Cardiac septum (tissue), 1 donor: ENCODE results near the gene CCND2. TPM values are rescaled to one million over a fixed set of nuclear protein-coding genes. Genes with fewer than 3 reads are reported as not detected.

Experiments
- DNase-seq: peaks from one replicate; pipeline ENCODE4 v3.0.0-alpha.2; 2020; ENCODE audit warnings: low spot score
- intact Hi-C: fragments of 100-400 bp; cut with DNase I; formaldehyde crosslinking; loops from one replicate; pipeline ENCODE4 v1.14.0; 2022
- total RNA-seq: library from RNA; stranded (reverse); fragmentation: NEBNext Ultra II Directional; extraction: Animal tissue kit (Norgen Biotek cat#: 25700); gene quantifications from one replicate; pipeline ENCODE4 v1.2.1, GENCODE V29; 2021
- donor health status: DM: no; HTN: no; CAD: no.

CCND2 gene
- total RNA-seq, 1 donor from 2014 or later, result 478 TPM

DNA sequence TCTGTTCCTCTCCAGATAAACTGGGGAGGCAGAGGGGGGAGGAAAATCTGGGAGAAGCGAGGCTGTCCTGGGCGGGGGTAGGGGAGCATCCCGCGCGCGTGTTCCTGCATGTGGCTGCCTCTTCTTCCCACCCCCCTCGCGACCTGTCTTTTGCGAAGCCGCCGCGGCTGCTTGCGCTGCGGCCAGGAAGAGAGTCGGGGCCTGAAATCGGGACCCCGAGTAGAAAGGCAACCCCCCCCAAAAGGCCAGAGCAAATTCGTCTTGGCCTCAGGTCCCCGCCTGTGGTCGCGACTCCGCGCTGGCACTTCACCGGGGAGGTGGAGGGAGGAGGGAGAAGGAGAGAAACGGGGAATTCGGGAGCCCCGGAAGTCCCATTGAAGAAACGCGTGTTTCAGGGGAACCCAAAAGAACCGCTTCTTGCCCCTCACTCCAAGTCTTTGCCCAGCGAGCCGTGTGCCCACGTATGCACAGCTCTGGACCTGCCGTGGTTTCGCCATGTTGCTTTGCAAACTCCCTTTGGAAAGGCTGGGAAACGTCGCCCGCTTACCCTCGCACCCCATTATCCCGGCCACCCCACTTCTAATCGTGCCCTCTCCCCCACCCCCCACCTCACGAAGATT is 944 bp downstream of the CCND2 start:
- DNase-seq, result no peak
- intact Hi-C loops, result loop anchor here (5.0 kb wide), 1 partner anchor 48 kb away; the partner anchor contains the start of gene TIGAR

DNA sequence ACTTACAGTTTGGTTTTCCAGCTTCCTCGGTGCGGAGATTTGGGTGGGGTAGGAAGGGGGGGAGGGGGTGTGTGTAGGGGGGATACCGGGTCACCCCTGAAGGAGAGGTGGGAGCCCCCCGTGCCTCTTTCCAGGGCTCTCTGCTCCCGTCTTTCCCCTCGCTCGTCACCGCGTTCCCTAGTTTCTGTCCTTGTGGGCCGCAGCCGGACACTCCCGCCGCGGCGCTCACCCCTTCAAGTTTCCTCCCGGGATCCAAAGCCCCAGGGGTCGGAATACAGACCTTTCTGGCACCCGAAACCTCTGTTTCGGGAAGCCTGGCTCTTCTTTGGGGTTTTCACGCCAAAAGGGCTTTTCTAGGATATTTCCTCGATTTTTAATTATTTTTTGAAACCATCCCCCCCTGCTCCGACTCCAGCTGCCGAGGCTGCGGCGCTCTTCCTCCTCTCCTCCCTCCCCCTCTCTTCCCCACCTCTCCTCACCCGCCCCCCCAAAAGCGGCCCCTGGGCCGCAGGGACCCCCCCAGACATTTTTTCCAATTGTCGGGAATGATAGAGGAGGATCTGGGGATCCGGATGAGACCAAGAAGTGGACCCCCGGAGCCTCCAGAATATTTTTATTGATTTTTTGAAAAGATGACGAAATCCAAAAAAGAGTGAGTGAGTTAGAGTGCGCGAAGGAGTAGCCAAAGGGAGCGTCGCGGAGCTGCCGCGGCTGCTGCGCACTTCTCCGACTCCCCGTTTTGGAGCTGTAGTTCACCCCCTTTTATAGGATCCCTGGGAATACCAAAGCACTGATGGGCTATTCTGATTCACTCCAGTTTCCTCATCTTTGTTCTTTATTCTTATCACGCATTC is 1.7 kb downstream of the CCND2 start:
- DNase-seq, result no peak
- intact Hi-C loops, result loop anchor here (5.0 kb wide), 1 partner anchor 47 kb away; the partner anchor contains the start of gene TIGAR

DNA sequence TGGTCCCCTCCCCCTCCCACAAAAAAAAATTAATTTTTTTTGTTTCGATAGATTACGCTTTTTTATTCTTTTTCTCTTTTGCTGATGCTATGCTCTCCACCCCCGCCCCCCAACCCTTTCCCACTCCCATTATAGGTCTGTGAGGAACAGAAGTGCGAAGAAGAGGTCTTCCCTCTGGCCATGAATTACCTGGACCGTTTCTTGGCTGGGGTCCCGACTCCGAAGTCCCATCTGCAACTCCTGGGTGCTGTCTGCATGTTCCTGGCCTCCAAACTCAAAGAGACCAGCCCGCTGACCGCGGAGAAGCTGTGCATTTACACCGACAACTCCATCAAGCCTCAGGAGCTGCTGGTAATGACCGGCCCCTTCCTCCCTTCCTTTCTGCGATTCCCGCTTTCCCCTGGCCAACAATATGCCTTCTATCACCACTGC is 2.3 kb downstream of the CCND2 start:
- intact Hi-C loops, result loop anchor here (2.0 to 5.0 kb wide), 5 partner anchors 46 to 391 kb away; partner anchors contain the start of gene TIGAR
- DNase-seq, result no peak

DNA sequence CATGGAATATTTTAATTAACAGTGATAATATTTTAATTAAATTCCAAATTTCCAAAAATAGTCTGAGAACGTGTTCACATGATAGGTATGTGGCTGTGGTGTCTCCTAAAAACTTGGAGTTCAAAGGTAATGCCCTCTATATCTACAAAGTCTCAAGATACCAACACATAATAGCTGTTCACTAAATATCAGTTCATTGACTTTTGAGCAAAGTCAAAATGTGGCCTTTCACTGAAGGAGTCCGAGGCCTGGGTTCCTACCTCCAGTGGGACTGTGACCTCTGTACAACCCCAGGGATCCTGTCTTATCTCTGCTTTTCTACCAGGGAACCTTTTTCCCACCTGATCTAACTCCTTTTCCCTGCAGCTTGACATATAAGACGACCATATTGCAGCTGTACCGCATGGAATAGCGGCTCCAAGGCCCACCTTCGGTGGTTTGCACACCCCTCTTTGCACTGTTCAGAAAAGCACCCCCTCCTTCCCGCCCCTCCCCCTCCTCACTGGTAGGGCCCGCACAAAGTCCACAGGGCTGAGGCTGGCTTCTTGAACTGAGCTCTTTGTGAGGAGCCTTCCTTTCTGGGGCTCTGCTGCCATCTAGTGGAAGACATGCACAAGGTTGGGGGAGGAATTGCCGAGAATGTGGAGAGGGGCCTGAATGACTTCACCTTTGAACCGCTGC is 3.1 kb downstream of the CCND2 start:
- intact Hi-C loops, result loop anchor here (2.0 to 5.0 kb wide), 5 partner anchors 46 to 392 kb away; partner anchors contain the start of gene TIGAR

DNA sequence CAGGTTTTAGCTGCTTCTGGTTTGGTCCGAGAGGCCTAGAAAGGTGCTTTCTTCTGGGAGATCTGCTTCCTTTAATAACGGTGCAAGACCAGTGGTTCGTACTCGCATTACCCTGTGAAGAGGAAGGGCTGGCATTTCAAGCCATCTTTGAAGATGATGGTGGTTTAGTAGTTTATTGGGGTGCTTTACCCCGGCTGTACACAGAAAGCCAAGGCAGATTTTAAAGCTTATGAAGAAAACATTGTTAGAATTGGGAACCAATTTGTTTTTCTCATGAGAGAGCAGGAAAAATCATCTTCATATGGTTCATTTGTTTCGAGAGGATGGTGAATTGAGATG is 3.6 kb downstream of the CCND2 start:
- intact Hi-C loops, result loop anchor here (2.0 to 5.0 kb wide), 5 partner anchors 45 to 392 kb away; partner anchors contain the start of gene TIGAR
- DNase-seq, result no peak

More for the DNA sequence above, 3.1 kb downstream of the CCND2 start:
- DNase-seq, result peak; percentile 91

DNA sequence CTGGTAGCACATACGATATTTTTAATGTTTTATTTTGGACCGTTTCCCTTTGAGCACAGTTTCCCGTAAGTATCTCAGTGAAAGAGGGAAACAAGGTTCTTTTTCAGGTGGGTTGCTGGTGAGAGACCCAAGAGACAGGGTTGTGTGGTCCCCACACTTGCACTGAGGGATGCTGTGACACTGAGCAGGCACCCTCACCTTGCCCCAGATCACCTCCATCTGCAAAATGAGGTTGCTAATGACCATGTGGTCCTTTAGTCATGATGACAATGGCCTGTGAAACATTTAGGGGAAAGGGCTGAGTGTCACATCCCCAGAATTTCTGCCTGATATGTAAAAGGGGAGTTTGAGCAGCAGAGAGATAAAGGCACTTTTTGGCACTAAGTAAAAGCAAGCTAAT is 4.3 kb downstream of the CCND2 start:
- no peak for DNase-seq
- intact Hi-C loops, result loop anchor here (2.0 to 5.0 kb wide), 5 partner anchors 44 to 393 kb away; partner anchors contain the start of gene TIGAR

DNA sequence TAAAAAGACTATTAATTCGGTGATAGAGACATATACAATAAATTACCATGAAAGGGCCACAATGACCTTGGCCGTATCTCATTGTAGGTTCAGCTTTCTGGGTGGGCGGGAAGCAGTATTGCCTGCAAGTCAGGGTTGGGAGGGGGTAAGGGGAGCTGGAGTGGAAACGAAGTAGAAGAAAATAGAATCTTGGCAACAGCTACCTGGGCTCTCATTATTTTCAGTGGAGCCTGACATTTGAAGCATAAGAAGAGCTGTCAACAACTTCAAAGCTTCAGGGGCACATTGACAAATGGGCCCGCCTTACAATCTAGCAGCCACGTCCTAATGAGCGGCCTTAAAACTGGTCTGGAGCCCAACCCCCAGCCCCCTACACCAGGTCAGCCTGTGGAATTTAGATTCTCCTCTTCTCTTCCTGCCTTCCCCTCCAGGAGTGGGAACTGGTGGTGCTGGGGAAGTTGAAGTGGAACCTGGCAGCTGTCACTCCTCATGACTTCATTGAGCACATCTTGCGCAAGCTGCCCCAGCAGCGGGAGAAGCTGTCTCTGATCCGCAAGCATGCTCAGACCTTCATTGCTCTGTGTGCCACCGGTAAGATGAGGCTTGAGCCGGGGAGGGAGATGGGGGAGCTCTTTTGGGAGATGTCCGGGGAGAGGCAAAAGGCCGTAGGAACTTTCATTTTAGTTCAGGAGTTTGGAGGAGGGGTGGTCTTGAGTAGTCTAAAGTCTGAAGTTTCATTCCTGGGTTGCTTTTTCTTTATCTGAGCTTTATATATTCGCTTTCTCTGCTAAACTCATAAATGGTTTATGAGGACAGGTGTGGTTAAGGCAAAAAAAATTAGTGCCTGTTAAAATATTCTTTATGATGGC is 5.0 kb downstream of the CCND2 start:
- no peak for DNase-seq
- intact Hi-C loops, result loop anchor here (5.0 kb wide), 1 partner anchor 44 kb away; the partner anchor contains the start of gene TIGAR

DNA sequence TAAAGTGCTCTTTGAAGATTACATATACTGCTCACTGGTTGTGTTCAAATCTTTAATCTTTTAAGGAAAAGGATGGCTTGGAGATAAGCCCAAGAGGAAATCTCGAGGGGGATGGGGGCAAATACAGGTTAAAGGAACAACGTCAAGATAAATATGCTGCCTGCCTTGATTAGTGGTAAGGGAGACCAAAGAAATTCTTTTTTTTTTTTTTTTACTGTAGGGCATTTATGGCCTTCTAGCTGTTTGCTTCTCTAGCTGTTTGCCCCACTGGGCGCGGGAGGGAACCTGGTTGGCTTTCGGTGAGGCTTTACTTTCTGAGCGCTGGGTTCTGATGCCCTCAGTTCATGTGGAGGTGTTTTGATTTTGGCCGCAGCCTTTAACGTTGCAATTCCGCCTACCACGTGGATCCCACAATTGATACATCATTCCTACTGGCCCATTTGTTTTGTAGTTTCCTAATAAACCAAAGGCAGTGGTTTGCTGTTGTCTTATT is 5.7 kb downstream of the CCND2 start:
- intact Hi-C loops, result loop anchor here (5.0 kb wide), 1 partner anchor 43 kb away; the partner anchor contains the start of gene TIGAR
- DNase-seq, result no peak

DNA sequence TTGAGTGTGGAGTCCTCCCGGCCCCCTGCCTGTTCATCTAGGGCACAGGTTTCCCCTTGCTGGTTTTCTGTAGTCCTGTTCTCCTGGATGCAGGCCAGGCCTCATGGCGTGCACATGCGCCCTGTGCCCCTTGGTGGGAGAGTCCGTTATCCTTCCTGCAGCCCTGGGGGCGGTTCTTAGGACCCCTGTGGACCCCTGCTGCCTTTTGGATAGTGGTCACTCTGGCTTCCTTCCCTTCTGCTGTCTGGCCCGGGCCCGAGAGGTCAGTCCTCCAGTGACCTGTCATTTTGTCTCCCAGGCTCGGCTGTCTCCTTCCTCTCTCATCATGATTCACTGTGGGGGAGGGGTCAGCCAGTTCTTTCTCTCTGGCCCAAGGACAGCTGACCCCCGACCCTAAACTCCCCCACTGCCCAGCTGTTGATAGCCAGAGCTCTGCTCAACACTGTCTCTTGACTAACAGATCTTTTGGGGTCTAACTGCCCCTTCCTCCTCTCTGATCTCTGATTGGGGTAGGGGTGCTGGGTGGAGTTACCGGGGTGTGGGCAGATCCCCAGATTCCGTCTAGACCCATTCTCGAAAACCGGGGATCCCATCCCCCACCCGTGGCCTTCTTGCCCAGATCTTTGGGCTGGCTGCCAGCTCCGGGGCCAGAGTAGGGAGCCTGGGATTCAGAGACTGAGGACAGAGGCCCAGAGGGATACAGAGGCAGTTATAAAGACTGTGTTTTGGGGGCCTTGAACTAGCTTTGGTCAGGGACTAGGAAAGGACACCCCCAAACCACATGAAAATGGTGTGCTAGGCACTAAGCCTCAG is 7.0 kb downstream of the CCND2 start:
- intact Hi-C loops, result no loop called here
- no peak for DNase-seq

DNA sequence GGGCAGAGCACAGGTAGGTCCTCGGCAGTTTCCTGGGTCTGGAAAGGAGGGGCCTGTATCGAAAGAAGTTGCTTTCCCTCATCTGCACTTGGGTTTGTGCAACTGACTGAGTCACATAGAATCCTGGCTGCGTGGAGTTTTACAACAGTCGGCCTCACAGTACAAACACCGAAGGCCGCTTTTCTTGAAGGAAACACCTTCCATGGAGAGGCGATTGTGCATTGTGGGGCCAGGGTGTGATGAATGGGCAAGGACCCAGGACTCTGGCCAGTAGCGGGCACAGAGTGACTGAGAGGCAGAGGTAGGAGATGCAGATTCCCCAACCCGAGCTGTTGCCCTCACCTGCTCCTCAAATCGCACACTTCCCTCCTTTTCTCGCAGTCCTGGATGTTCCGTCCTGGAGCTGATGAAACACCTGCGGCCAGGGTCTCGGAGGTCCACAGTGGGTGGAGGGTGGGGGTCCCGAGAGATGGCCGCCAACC is 7.7 kb downstream of the CCND2 start:
- no peak for DNase-seq
- intact Hi-C loops, result no loop called here

DNA sequence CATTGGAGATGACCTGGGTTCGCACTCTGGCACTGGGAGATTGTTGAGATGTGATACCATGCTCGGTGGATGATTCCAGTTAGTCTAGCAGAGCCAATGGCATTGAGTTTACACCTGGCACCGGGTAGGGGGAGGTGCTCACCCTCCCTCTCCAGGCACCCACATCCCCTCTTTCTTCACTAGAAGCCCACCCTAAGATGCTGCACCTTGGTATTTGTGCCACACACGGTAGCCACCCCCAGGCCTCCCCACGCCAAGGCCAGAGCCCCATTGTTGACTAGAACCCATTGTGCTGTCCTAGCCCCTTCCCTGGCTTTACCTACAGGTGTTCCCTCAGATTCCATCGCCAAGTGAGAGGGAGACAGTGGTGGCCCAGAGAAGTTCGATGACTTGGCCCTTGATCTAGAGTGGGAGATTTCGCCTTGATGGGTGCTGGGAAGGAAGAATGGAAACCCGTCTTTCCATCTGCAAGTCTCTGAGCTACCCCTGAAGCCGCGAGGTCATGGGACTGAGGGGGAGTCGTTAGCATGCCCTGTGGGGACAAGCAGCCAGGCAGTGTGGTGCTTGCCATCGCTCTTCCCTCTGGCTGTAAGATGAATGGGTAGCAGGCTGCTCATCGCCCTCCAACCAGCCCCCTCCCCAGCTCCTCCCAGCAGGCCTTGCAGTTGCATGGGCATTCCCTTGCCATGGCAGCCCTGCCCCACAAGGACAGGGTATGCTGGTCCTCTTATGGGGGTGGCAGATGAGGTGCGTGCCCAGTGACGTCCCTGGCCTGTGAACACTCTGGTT is 8.7 kb downstream of the CCND2 start:
- intact Hi-C loops, result no loop called here
- DNase-seq, result no peak

DNA sequence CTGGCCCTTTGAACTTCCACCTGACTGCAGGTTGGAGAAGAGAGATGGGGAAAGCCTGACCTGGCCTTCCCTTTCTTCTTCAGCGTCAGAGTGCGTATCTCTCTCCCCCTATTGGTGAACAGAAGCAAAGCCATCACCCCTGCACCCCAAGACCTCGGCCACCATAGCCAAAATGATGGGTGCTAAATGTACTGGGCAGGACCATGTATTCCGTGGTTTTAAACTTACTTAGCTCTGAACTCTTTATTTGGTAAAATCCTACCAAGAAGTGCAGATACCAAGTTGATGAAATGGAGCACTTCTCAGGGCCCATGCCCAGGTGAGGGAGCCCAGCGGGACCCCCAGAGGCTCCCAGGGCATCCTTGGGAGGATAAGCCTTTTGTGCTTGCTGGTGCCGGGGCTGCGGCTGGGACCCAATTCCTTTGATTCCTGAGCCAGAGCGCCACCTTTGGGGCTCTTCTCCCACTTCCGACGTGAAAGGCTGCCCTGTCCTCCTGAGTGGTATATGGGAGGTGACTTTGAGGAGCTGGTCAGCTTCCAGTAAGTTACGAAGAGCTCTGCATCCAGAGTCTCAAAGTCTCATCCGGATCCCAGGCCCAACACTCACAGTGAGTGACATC is 9.4 kb downstream of the CCND2 start:
- intact Hi-C loops, result no loop called here
- DNase-seq, result no peak

DNA sequence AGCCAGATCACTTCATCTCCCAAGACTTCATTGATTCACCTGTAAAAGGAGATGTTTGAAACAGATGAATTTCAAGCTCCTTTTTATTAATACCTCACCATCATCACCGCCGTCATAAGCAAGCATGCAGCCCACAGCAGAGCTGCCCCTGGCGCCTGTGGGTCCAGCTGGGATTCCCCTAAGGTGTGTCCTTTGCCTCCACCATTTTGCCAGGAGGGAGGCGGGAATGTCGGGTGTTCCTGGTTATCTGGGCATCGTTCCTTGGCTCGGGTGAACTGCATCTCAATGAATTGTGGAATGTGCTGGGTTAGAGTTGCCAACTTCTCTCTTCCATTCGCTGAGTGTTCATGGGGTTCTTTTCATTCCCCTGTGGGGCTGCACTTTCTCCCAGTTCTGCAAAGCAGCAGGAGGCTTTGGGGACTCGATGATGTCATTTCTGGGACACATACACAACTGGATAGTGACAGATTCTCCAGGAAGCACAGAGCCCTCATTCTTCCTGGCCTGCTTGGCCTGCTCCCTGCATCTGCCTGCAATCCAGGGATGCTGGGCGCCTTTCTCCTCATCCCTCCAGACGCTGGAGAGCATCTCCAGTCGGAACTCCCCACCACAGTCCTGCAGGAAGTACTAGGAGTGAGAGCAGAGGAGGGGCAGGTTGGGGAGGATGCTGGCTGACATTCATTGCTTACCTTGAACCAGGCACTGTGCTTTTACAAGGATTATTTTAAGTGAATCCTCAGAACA is 10.1 kb downstream of the CCND2 start:
- DNase-seq, result no peak
- intact Hi-C loops, result no loop called here

DNA sequence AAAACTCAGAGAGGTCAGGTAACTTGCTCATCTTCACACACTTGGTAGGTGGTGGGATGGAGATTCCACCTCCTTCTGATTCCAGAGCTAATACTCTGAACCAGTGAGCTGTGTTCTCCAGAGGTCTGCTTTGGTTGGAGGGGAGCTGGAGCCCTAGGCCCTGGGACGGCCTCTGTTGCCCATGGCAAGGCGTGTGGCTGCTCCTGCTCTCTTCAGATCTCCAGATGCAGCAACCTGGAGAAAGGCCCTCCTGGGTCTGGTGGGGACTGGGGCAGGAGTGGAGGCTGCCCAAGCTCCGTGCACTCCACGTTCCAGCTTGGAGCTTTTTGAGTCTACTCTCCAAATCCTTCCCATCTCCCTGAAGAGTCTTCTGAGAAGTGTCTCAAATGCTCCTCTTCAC is 10.7 kb downstream of the CCND2 start:
- intact Hi-C loops, result no loop called here
- no peak for DNase-seq

DNA sequence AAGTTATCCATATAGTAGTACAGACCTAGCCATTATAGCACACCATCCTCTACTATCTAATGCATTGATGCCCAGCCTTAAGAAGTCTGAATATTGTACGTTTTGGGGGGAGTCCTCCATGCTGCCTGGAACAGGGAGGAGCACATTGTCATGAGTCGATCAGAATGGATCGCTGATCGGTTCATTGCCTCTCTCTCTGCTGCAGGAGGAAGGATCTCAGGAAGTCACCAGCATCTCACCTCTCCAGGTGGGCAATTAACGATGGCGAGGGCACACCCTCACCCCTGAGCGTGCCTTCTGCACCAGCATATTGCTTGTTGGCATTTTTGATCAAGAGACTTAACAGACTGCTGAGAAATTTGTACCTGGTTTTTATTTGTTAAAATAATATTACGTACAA is 11.5 kb downstream of the CCND2 start:
- intact Hi-C loops, result no loop called here
- DNase-seq, result peak; percentile 54

DNA sequence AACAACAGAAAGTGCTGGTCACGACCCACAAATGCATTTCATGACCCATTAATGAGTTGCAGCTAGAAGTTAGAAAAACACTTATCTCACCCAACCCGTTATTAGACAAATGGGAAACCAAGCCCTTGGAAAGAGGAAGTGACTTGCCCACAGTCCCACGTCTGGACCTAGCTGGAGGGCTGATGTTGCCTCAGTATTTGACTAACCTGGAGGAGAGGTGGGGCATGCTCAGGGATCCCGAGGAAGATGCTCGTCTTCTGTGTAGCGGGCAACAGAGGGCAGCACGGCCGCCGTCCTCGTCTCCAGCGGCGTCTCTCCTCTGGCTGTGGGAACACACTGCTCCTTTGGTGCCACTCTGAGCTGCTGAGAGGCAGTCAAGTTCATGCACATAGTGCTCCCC is 12.7 kb downstream of the CCND2 start:
- DNase-seq, result peak; percentile 55
- intact Hi-C loops, result no loop called here
